Effector memory CD8-positive, alpha-beta T cell (primary cell): Measurements from ENCODE around the gene TAOK3.
A peak's percentile ranks its signal among the peaks of the same experiment; 100 is the strongest.

ENCODE experiments used
- ATAC-seq: fragments of 150-1000 bp; cut with Tn5 transposase; replicated peaks from 2 replicates; pipeline ENCODE4 v1.10.0; 2021; ENCODE audit warnings: mild to moderate bottlenecking, moderate library complexity
- DNase-seq, 3 experiments: peaks; one replicate each; pipeline ENCODE4 v3.0.0; 2021
- H3K27ac Mint-ChIP-seq, 2 donors: one replicate each; pipeline ENCODE4 v1.8.0; 2022; ENCODE audit warnings: mild to moderate bottlenecking in 2 of 2, mixed read lengths in 2 of 2, moderate library complexity in 2 of 2
- H3K27me3 Mint-ChIP-seq, 2 donors: one replicate each; pipeline ENCODE4 v1.8.0; 2022; ENCODE audit warnings: mixed read lengths in 2 of 2
- H3K36me3 Mint-ChIP-seq: one replicate; pipeline ENCODE4 v1.8.0; 2022; ENCODE audit warnings: mild to moderate bottlenecking, moderate library complexity, mixed read lengths; ENCODE audit not compliant: insufficient read depth
- H3K4me1 Mint-ChIP-seq, 2 donors: one replicate each; pipeline ENCODE4 v1.8.0; 2022; ENCODE audit warnings: low read depth in 2 of 2, mixed read lengths in 2 of 2
- H3K4me3 Mint-ChIP-seq, 2 donors: one replicate each; pipeline ENCODE4 v1.8.0; 2022; ENCODE audit warnings: mild to moderate bottlenecking in 2 of 2, mixed read lengths in 2 of 2, moderate library complexity in 2 of 2
- H3K9me3 Mint-ChIP-seq, 2 donors: one replicate each; pipeline ENCODE4 v1.8.0; 2022; ENCODE audit warnings: mixed read lengths in 2 of 2

The TAOK3 gene

DNA sequence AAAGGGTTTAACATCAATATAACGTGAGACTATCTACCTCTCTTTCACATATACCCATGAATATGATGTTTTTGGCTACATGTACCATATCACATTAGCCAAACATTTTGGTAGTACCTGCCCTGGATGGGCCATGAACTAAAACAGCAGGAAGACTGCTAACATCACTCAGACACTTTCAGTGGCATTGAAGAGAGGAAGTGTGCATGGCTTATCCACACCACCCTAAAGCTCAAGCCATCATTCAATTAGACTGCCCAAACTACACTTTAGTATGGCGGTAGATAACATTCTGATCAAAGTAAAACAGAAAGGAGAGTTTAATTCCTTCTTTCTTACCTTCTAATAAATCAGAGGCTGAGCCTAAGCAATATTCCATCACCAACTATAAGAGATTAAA is 133.8 kb downstream of the TAOK3 start:
- peaks cover 0 to 4% of the 10 kb centered on the region in 2 donors for H3K4me1 Mint-ChIP-seq
- no peak for ATAC-seq
- H3K27ac Mint-ChIP-seq, result peak overlapping the region; percentile 69 to 87
- no peak overlapping the region for H3K4me3 Mint-ChIP-seq
- no peak for DNase-seq
- no peaks in the 10 kb centered on the region for H3K27me3 Mint-ChIP-seq
- H3K9me3 Mint-ChIP-seq, result no peaks in the 10 kb centered on the region
- H3K36me3 Mint-ChIP-seq, result peaks cover 63% of the 10 kb centered on the region

DNA sequence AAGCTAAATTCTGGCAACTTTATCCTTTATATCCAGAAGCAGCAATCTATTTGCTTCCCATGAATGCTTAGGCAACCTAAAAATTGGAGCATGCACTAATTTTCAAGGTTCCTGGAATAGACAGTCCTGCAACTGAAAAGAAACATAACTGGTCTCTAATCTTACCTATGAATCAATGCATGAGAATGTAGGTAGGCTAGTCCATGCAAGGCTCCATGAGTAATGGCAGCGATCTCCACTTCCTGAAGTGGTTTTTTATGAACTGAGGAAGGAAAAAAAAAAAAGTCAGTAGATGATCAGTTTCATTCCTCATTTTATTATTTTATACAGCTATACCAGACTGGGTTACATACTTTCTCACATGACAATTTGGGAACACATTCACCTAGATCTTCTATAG is 134.8 kb downstream of the TAOK3 start:
- Mint-ChIP-seq H3K27ac (peak overlapping the region; percentile 69 to 87), H3K27me3 (no peaks in the 10 kb centered on the region), H3K4me1 (peaks cover 0 to 4% of the 10 kb centered on the region in 2 donors), H3K9me3 (no peaks in the 10 kb centered on the region), H3K4me3 (no peak overlapping the region), H3K36me3 (peaks cover 65% of the 10 kb centered on the region)
- DNase-seq, result no peak
- no peak for ATAC-seq

DNA sequence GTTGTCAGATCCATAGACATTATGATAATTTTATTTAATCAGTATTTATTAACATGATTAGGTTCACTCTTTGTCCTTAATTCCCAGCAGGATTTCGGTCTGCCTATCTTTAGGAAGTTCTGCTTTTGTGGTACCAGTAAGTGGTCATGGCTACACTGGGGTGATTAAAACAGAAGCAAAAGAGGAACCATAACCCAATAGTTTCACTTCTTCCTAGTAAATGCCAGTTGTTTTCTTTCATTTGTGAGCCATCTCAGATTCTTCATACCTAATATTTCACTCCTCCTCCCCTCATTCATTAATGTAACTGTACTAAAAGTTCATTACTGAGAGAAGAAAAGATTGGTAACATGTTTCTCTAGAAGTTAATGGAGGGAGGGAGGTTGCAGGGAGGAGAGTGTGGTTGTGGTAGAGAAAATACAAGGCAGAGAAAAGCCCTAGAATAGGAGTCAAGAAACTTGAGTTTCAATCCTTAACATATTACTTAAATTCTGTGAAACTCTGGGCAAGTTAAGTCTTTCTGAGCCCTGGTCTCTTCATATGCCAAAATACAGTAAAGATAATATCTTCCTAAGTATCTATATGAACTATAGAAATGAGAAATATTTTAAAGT is 135.5 kb downstream of the TAOK3 start:
- no peak overlapping the region for H3K4me3 Mint-ChIP-seq

DNA sequence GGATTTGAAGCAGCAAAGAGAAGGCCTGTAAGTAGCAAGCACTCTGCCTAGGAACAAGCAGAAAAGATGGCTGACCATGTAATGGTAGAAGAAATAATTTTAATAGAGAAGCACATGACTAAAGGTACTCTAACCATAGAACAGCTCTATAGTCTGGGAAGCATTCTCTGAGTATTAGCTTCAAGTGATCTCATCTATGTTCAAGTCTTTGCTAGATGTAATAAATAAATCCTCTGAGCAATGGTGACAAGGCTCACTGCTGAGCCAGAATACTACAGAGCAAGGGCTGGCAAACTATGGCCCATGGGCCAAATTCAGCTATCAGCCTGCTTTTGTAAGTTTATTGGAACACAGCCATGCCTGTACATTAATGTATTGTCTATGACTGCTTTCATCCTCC is 152.0 kb downstream of the TAOK3 start:
- DNase-seq (no peak), ATAC-seq (no peak)
- no peaks in the 10 kb centered on the region for H3K9me3 Mint-ChIP-seq
- H3K27me3 Mint-ChIP-seq, result no peaks in the 10 kb centered on the region
- H3K4me1 Mint-ChIP-seq, result no peaks in the 10 kb centered on the region
- H3K27ac Mint-ChIP-seq, result peak overlapping the region; percentile 44 to 87
- H3K36me3 Mint-ChIP-seq, result peaks cover 41% of the 10 kb centered on the region
- H3K4me3 Mint-ChIP-seq, result no peak overlapping the region

More for the DNA sequence above, 135.5 kb downstream of the TAOK3 start:
- H3K36me3 Mint-ChIP-seq, result peaks cover 65% of the 10 kb centered on the region
- DNase-seq (no peak), ATAC-seq (no peak)
- H3K9me3 Mint-ChIP-seq, result no peaks in the 10 kb centered on the region
- H3K27me3 Mint-ChIP-seq, result no peaks in the 10 kb centered on the region
- peaks cover 0 to 4% of the 10 kb centered on the region in 2 donors for H3K4me1 Mint-ChIP-seq
- H3K27ac Mint-ChIP-seq, result peak overlapping the region in 1 of 2 donors; percentile 67

DNA sequence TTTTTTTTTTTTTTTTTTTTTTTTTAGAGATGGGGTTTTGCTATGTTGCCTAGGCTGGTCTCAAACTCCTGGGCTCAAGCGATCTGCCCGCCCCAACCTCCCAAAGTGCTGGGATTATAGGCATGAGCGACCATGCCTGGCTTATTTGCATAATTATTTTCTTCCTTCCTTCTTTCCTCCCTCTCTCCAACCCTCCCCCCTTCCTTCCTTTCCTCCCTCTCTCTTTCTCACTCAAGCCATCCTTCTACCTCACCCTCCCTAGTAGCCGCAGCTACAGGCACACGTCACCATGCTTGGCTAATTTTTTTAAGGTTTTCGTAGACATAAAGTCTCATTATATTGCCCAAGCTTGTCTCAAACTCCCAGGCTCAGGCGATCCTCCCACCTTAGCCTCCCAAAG is 152.9 kb downstream of the TAOK3 start:
- Mint-ChIP-seq H3K27me3 (no peaks in the 10 kb centered on the region), H3K27ac (peak overlapping the region; percentile 44 to 87), H3K36me3 (peaks cover 41% of the 10 kb centered on the region), H3K4me3 (no peak overlapping the region), H3K9me3 (no peaks in the 10 kb centered on the region), H3K4me1 (no peaks in the 10 kb centered on the region)
- DNase-seq, result no peak
- no peak for ATAC-seq

DNA sequence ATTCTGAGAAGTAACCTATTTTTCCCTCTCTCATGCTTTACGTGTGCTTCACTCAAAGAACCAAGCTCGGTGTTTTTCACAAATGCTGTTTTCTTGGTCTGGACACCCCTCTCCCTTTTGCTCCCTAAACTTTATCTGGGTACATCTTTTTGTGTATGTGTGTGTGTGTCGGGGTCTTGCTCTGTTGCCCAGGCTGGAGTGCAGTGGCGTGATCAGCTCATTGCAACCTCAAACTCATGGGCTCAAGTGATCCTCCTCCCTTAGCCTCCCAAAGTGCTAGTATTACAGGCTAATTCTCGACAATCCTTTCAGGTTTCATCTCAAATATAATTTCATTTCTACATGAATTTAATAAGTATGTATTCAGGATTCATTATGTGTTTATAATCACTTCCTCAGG is 153.6 kb downstream of the TAOK3 start:
- Mint-ChIP-seq H3K4me3 (no peak overlapping the region), H3K36me3 (peaks cover 41% of the 10 kb centered on the region), H3K9me3 (no peaks in the 10 kb centered on the region), H3K27ac (peak overlapping the region in 1 of 2 donors; percentile 83), H3K27me3 (no peaks in the 10 kb centered on the region), H3K4me1 (no peaks in the 10 kb centered on the region)
- DNase-seq, result no peak
- ATAC-seq, result no peak

DNA sequence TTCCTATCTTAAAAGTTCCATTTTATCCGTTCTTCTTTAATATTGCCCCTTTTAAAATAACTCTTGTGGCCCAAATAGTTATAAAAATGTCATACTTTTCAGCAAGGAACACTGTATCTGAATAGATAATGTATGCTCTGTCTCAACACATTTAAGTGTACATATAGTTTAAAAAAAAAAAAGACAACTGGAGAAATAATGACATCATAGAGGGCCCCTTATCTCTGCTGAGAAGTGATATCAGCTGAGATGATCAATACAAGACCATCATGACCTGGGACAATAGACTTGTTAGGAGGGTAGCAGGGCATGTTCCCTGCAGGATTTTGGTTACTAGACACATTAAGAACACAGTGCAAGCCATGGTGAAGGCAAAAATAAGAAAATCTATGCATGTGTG is 159.3 kb downstream of the TAOK3 start:
- Mint-ChIP-seq H3K4me1 (no peaks in the 10 kb centered on the region), H3K27ac (no peak overlapping the region), H3K27me3 (no peaks in the 10 kb centered on the region), H3K36me3 (peaks cover 63% of the 10 kb centered on the region), H3K4me3 (no peak overlapping the region), H3K9me3 (no peaks in the 10 kb centered on the region)
- DNase-seq (no peak), ATAC-seq (no peak)

DNA sequence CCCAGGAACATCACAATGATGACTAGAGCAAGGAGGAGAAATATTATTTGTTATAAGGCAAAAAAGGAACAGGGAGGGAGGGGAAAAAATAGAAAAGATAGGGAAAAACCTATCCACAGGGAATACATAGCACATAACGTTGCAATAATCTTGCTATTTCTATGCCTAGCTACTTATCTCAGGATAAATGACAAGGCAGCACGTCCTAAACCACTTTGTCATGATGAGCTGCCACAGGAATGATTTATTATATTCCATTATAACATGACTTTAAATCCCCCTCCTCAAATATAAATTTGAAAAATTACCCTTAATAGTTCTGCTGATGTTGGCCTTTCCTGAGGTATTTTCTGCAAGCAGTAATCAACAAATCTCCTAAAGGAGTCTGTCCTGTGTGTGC is 160.1 kb downstream of the TAOK3 start:
- no peak for ATAC-seq
- no peak for DNase-seq
- H3K27ac Mint-ChIP-seq, result peak overlapping the region in 1 of 2 donors; percentile 26
- H3K36me3 Mint-ChIP-seq, result peaks cover 64% of the 10 kb centered on the region
- H3K9me3 Mint-ChIP-seq, result no peaks in the 10 kb centered on the region
- no peaks in the 10 kb centered on the region for H3K27me3 Mint-ChIP-seq
- H3K4me1 Mint-ChIP-seq, result no peaks in the 10 kb centered on the region
- H3K4me3 Mint-ChIP-seq, result no peak overlapping the region

DNA sequence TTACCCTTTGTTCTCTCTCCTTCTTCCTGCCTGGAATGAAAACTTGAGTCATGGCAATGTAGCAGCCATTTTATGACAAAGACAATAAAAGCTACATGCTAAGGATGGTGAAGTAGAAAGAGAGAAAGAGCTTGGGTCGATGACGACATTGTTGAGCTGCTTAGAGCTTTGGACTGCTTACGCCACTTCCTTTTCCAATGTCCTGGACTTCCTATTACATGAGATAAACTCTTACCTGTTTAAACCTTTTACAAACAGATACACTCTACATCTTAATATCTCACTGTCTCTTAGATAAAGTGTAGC is 166.6 kb downstream of the TAOK3 start:
- peaks cover 57% of the 10 kb centered on the region for H3K36me3 Mint-ChIP-seq
- no peak overlapping the region for H3K4me3 Mint-ChIP-seq
- H3K4me1 Mint-ChIP-seq, result no peaks in the 10 kb centered on the region
- ATAC-seq, result no peak
- DNase-seq, result no peak
- H3K9me3 Mint-ChIP-seq, result no peaks in the 10 kb centered on the region
- no peaks in the 10 kb centered on the region for H3K27me3 Mint-ChIP-seq
- peak overlapping the region; percentile 35 to 62 for H3K27ac Mint-ChIP-seq

DNA sequence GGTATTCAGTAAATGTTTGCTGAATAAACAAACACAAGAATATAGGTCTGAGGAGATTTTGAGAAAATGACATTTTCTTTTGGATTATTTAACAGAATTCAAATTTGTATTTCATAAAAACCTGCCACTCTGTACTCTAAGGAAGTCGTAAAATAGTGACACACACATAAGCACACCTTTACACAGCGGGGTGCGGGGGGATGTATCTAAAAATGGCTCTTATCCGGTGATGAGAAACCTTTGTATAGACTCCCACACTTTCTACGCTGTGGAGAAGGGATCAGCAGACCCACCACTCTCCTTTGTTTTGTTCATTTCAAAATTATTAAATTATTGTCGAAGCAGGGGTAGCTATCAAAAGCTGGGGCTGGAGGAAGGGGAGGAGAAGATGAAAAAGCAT is 178.7 kb downstream of the TAOK3 start:
- DNase-seq (no peak), ATAC-seq (no peak)
- Mint-ChIP-seq H3K27me3 (no peaks in the 10 kb centered on the region), H3K9me3 (no peaks in the 10 kb centered on the region), H3K4me1 (peaks cover 0 to 8% of the 10 kb centered on the region in 2 donors), H3K27ac (peak overlapping the region in 1 of 2 donors; percentile 41), H3K36me3 (peaks cover 53% of the 10 kb centered on the region), H3K4me3 (no peak overlapping the region)

DNA sequence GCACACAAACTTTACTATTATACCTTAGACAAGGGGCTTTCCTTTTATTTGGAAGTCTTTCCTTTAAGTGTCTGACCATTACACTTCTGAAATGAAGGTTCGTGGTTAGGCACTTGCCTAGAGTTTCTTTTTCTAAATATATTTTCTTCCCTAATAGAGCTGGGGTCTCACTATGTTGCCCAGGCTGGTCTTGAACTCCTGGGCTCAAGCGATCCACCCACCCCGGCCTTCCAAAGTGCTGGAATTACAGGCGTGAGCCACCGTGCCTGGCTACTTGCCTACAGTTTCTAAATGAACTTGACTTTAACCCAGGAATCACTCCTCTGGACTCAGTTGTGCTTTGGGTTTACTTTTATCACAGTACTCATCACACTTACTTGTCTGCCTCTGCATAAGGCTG is 179.2 kb downstream of the TAOK3 start:
- Mint-ChIP-seq H3K27ac (peak overlapping the region in 1 of 2 donors; percentile 41), H3K4me1 (peaks cover 0 to 8% of the 10 kb centered on the region in 2 donors), H3K27me3 (no peaks in the 10 kb centered on the region), H3K9me3 (no peaks in the 10 kb centered on the region), H3K36me3 (peaks cover 53% of the 10 kb centered on the region), H3K4me3 (no peak overlapping the region)
- ATAC-seq, result no peak
- no peak for DNase-seq

DNA sequence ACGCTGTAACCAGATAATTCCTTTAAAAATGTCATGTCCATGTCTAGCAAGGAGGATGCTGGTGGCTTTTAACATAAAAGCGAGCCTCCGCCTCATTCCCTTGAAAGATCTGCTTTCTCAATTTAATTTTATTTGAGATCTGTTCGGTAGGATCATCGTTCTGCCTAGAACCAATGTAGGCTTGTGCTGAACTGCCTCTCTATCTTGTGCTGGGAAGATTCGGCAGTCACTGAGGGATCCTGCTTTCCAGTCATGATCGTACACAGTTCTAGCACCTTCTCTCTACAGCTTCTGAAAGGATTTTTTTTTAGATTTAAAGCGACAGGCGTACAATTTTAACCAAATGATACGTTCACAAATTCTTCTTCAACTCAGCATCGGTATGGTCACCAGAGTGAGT is 182.4 kb downstream of the TAOK3 start:
- DNase-seq, result no peak
- Mint-ChIP-seq H3K4me3 (no peak overlapping the region), H3K27me3 (no peaks in the 10 kb centered on the region), H3K27ac (no peak overlapping the region), H3K4me1 (peaks cover 6 to 28% of the 10 kb centered on the region in 2 donors), H3K9me3 (no peaks in the 10 kb centered on the region), H3K36me3 (peaks cover 42% of the 10 kb centered on the region)
- no peak for ATAC-seq

DNA sequence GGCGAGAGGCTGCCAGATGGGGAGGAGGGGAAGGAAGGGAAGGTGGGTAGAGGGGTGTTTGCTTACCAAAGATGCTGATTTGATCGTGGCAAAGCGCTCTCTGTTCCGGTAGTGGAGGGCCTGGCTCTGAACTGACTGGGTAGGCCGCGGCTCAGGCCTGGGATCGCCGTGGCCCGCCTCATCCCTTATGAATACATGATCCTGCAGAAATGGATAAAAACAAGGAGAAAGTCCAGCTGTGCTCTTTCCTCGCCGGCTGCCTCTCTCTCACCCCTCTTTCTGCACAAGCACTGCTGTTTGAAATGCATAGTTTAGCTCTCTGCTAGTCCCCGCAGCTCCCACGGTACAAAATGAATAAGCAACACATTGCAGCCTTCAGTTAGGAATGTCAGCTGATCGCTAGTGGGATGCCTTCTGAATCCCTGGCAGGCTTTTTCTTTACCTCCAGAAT is 182.9 kb downstream of the TAOK3 start:
- Mint-ChIP-seq H3K36me3 (peaks cover 37% of the 10 kb centered on the region), H3K4me3 (no peak overlapping the region)

DNA sequence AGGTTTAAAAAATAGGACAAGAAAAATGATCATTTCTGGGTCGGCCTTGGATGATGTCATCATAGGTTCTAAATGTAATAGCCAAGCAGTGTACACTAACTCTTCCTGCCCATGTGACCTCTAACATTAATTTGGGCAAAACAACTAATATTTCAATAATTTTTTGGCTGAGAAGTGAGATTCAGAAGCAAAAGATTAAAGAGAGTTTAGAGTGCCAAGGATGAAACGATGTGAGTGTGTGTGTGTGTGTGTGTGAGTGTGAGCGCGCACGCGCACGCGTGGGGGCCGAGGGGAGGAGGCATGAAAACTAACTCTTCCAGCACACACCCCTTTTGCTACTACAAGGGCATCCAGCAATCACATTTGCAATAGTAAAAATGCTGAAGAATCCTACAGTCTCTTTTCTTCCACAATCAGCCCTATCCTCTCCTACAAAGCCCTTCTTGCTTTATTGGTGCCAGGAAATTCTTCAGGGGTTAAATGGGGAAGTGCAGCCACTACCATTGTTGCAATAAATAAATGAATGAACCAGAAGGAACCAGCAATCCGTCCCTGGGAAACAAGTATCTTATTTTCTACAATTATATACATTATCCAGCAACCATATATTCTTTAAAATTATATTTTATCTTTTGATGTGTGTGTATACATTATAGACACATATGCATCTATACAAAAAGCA is 183.9 kb downstream of the TAOK3 start:
- Mint-ChIP-seq H3K36me3 (peaks cover 30% of the 10 kb centered on the region), H3K27ac (no peak overlapping the region), H3K9me3 (no peaks in the 10 kb centered on the region), H3K4me3 (no peak overlapping the region), H3K4me1 (peaks cover 6 to 28% of the 10 kb centered on the region in 2 donors), H3K27me3 (no peaks in the 10 kb centered on the region)
- DNase-seq (no peak), ATAC-seq (no peak)

More for the DNA sequence above, 182.9 kb downstream of the TAOK3 start:
- DNase-seq (no peak), ATAC-seq (no peak)
- Mint-ChIP-seq H3K27ac (peak overlapping the region in 1 of 2 donors; percentile 46), H3K27me3 (no peaks in the 10 kb centered on the region), H3K4me1 (peaks cover 6 to 28% of the 10 kb centered on the region in 2 donors), H3K9me3 (no peaks in the 10 kb centered on the region)
